Measurements from ENCODE around the gene NCKAP5. TPM values are rescaled to one million over a fixed set of nuclear protein-coding genes. Genes with fewer than 3 reads are reported as not detected.

NCKAP5 gene
- total RNA-seq, 4 donors from 2014 or later, result 0.37 to 1.3 (median 0.83) TPM

- DNase-seq (ENCODE audit: low spot score) (no peak), ATAC-seq (ENCODE audit: low FRiP score) (no peak)
- TF ChIP-seq CTCF (IDR thresholded peaks at IDR 0.05), result no peak
Observed at GRCh38 chr2:132963161-132963560, 605.1 kb downstream of the NCKAP5 start.

- TF ChIP-seq CTCF (IDR thresholded peaks at IDR 0.05), result no peak
- DNase-seq (ENCODE audit: low spot score) (no peak), ATAC-seq (ENCODE audit: low FRiP score) (no peak)
Observed at GRCh38 chr2:132958887-132959286, 609.4 kb downstream of the NCKAP5 start.

GRCh38 chr2:132955871-132956615 lies 612.2 kb downstream of the NCKAP5 start:
- no peak for TF ChIP-seq CTCF (IDR thresholded peaks at IDR 0.05)
- DNase-seq (ENCODE audit: low spot score) (no peak), ATAC-seq (ENCODE audit: low FRiP score) (no peak)

DNA sequence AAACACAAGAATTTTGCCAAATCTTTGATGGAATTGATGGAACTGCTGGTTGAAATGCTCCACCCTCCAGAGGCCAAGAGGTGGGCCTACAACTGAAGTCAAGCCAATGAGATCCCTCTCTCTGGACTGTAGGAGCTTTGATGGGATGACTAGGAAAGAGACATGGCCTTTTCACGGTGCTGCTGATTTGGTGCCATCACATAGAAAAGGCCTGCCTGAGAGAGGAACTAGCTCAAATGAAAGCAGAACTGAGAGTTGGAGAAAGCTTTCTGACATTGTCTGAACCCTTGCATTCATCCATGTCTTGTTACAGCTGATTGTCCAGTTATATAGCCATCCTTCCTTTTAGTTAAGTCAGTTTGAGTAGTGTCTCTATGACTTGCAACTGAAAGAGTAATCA lies 614.5 kb downstream of the NCKAP5 start:
- no peak for ATAC-seq (ENCODE audit: low FRiP score)
- no peak for TF ChIP-seq CTCF (IDR thresholded peaks at IDR 0.05)
- DNase-seq (ENCODE audit: low spot score), result no peak

GRCh38 chr2:132951008-132951714 lies 617.1 kb downstream of the NCKAP5 start:
- DNase-seq (ENCODE audit: low spot score) (no peak), ATAC-seq (ENCODE audit: low FRiP score) (no peak)
- no peak for TF ChIP-seq CTCF (IDR thresholded peaks at IDR 0.05)

- no peak for TF ChIP-seq CTCF (IDR thresholded peaks at IDR 0.05)
- no peak for ATAC-seq (ENCODE audit: low FRiP score)
- no peak for DNase-seq (ENCODE audit: low spot score)
Observed at GRCh38 chr2:132949108-132949507, 619.2 kb downstream of the NCKAP5 start.

- no peak for TF ChIP-seq CTCF (IDR thresholded peaks at IDR 0.05)
- ATAC-seq (ENCODE audit: low FRiP score) (no peak), DNase-seq (ENCODE audit: low spot score) (no peak)
Observed at GRCh38 chr2:132948211-132948610, 620.1 kb downstream of the NCKAP5 start.
